SK-N-SH treated with all-trans-retinoic acid at 6 μM for 48 hours (cell line): ENCODE results near the gene IL17RD.

Experiments used
- ATAC-seq: fragments of 200-7000 bp; cut with Tn5 transposase; 3 replicates; pipeline ENCODE4 v1.9.1; 2020; ENCODE audit warnings: mild to moderate bottlenecking, moderate library complexity
- ARNTL ChIP-seq: fragments of 450-650 bp; formaldehyde crosslinking; IDR thresholded peaks from 2 replicates; pipeline ENCODE4 v1.5.0; 2020; ENCODE audit warnings: low read depth, mild to moderate bottlenecking, moderate library complexity, borderline replicate concordance
- BACH2 ChIP-seq: fragments of 250-450 bp; sonication (Bioruptor Pico); IDR thresholded peaks from 2 replicates; pipeline ENCODE4 v1.9.0; 2021; ENCODE audit warnings: mild to moderate bottlenecking, borderline replicate concordance
- CREB5 ChIP-seq: fragments of 250-450 bp; sonication (Bioruptor Pico); IDR thresholded peaks from 2 replicates; pipeline ENCODE4 v1.5.1; 2020; ENCODE audit warnings: low read depth, mild to moderate bottlenecking, moderate library complexity
- CSDC2 ChIP-seq: fragments of 250-450 bp; sonication (Bioruptor Pico); IDR thresholded peaks from 2 replicates; pipeline ENCODE4 v1.5.0; 2020; ENCODE audit warnings: mild to moderate bottlenecking, moderate library complexity
- CSRNP3 ChIP-seq: fragments of 250-450 bp; sonication (Bioruptor Pico); IDR thresholded peaks from 2 replicates; pipeline ENCODE4 v1.5.1; 2021; ENCODE audit warnings: mild to moderate bottlenecking, moderate library complexity
- ESRRG ChIP-seq: fragments of 250-450 bp; sonication (Bioruptor Pico); IDR thresholded peaks from 2 replicates; pipeline ENCODE4 v1.6.1; 2021; ENCODE audit warnings: mild to moderate bottlenecking
- GLIS3 ChIP-seq: fragments of 250-450 bp; sonication (Bioruptor Pico); IDR thresholded peaks from 2 replicates; pipeline ENCODE4 v1.5.0; 2020; ENCODE audit warnings: mild to moderate bottlenecking, moderate library complexity
- ISL1 ChIP-seq: fragments of 250-450 bp; sonication (Bioruptor Pico); IDR thresholded peaks from 2 replicates; pipeline ENCODE4 v2.1.2; 2022; ENCODE audit warnings: mild to moderate bottlenecking, moderate library complexity
- OSR1 ChIP-seq: fragments of 250-450 bp; sonication (Bioruptor Pico); IDR thresholded peaks from 2 replicates; pipeline ENCODE4 v1.8.0; 2022; ENCODE audit warnings: moderate library complexity, mild to moderate bottlenecking, inconsistent platforms
- PATZ1 ChIP-seq: fragments of 250-450 bp; sonication (Bioruptor Pico); IDR thresholded peaks from 2 replicates; pipeline ENCODE4 v1.8.0; 2020; ENCODE audit warnings: mild to moderate bottlenecking, moderate library complexity, borderline replicate concordance
- POU6F1 ChIP-seq: fragments of 250-450 bp; sonication (Bioruptor Pico); IDR thresholded peaks from 2 replicates; pipeline ENCODE4 v1.8.0; 2021; ENCODE audit warnings: low read depth, mild to moderate bottlenecking, moderate library complexity, borderline replicate concordance
- PPARA ChIP-seq: fragments of 250-450 bp; sonication (Bioruptor Pico); IDR thresholded peaks from 2 replicates; pipeline ENCODE4 v1.5.0; 2020; ENCODE audit warnings: mild to moderate bottlenecking, borderline replicate concordance
- RARB ChIP-seq: fragments of 250-450 bp; sonication (Bioruptor Pico); IDR thresholded peaks from 2 replicates; pipeline ENCODE4 v1.8.0; 2021; ENCODE audit warnings: mild to moderate bottlenecking, moderate library complexity
- SNAI2 ChIP-seq: fragments of 250-450 bp; sonication (Bioruptor Pico); IDR thresholded peaks from 2 replicates; pipeline ENCODE4 v1.5.0; 2020; ENCODE audit warnings: mild to moderate bottlenecking, moderate library complexity
- TCF4 ChIP-seq: fragments of 250-450 bp; sonication (Bioruptor Pico); IDR thresholded peaks from 2 replicates; pipeline ENCODE4 v1.8.0; 2021; ENCODE audit warnings: mild to moderate bottlenecking, moderate library complexity, borderline replicate concordance
- TOX ChIP-seq: fragments of 250-450 bp; sonication (Bioruptor Pico); IDR thresholded peaks from 2 replicates; pipeline ENCODE4 v1.8.0; 2021; ENCODE audit warnings: mild to moderate bottlenecking, moderate library complexity, borderline replicate concordance
- TSHZ2 ChIP-seq: fragments of 250-450 bp; sonication (Bioruptor Pico); IDR thresholded peaks from 2 replicates; pipeline ENCODE4 v1.5.0; 2020; ENCODE audit warnings: mild to moderate bottlenecking, moderate library complexity
- ZC3H10 ChIP-seq: fragments of 250-450 bp; sonication (Bioruptor Pico); IDR thresholded peaks from 2 replicates; pipeline ENCODE4 v1.5.1; 2021; ENCODE audit warnings: mild to moderate bottlenecking, moderate library complexity
- ZFP3 ChIP-seq: fragments of 250-450 bp; sonication (Bioruptor Pico); IDR thresholded peaks from 2 replicates; pipeline ENCODE4 v1.5.0; 2020; ENCODE audit warnings: mild to moderate bottlenecking, moderate library complexity
- ZFP30 ChIP-seq: fragments of 450-650 bp; formaldehyde crosslinking; IDR thresholded peaks from 2 replicates; pipeline ENCODE4 v1.5.0; 2022; ENCODE audit warnings: mild to moderate bottlenecking, moderate library complexity
- ZNF565 ChIP-seq: fragments of 450-650 bp; formaldehyde crosslinking; conservative IDR thresholded peaks from 2 replicates; pipeline ENCODE4 v1.5.0; 2020; ENCODE audit warnings: low read depth, mild to moderate bottlenecking, moderate library complexity
- ZNF70 ChIP-seq: fragments of 450-650 bp; formaldehyde crosslinking; IDR thresholded peaks from 2 replicates; pipeline ENCODE4 v1.5.0; 2020; ENCODE audit warnings: mild to moderate bottlenecking, moderate library complexity
- ZNF8 ChIP-seq: fragments of 450-650 bp; formaldehyde crosslinking; IDR thresholded peaks from 2 replicates; pipeline ENCODE4 v1.5.0; 2020; ENCODE audit warnings: mild to moderate bottlenecking, moderate library complexity

IL17RD gene

GRCh38 chr3:57066471-57066870, 98.7 kb downstream of the IL17RD start:
- no peak for ATAC-seq
- TF ChIP-seq PPARA (CRISPR knock-in tag): no peak
- TF ChIP-seq ARNTL: no peak
- no peak for TF ChIP-seq ISL1 (CRISPR knock-in tag)
- no peak for TF ChIP-seq BACH2 (CRISPR knock-in tag)
- TF ChIP-seq ZC3H10: no peak
- TF ChIP-seq SNAI2 (CRISPR knock-in tag): no peak
- TF ChIP-seq ZNF565: no peak
- no peak for TF ChIP-seq CREB5 (CRISPR knock-in tag)

GRCh38 chr3:57065588-57065987, 99.6 kb downstream of the IL17RD start:
- TF ChIP-seq ZNF70 (CRISPR knock-in tag) (no peak), ZC3H10 (no peak), PPARA (CRISPR knock-in tag) (no peak), ZNF8 (CRISPR knock-in tag) (no peak), OSR1 (no peak), SNAI2 (CRISPR knock-in tag) (no peak), RARB (CRISPR knock-in tag) (no peak), TCF4 (no peak), GLIS3 (CRISPR knock-in tag) (no peak), ISL1 (CRISPR knock-in tag) (no peak), ZNF565 (no peak), ZFP3 (no peak), CSRNP3 (CRISPR knock-in tag) (no peak), POU6F1 (CRISPR knock-in tag) (no peak), TOX (CRISPR knock-in tag) (no peak), PATZ1 (no peak)
- TF ChIP-seq, all 23 proteins: peak for 0
- ATAC-seq: no peak

- TF ChIP-seq PPARA (CRISPR knock-in tag) (no peak), ARNTL (no peak), ZFP30 (CRISPR knock-in tag) (no peak)
- no peak for ATAC-seq
Measured at GRCh38 chr3:57064572-57064971, 100.6 kb downstream of the IL17RD start.

GRCh38 chr3:57064001-57064400, 101.2 kb downstream of the IL17RD start:
- no peak for TF ChIP-seq ISL1 (CRISPR knock-in tag)
- no peak for TF ChIP-seq TCF4
- TF ChIP-seq BACH2 (CRISPR knock-in tag): no peak
- no peak for TF ChIP-seq ESRRG (CRISPR knock-in tag)
- no peak for TF ChIP-seq ZFP3
- TF ChIP-seq OSR1: no peak
- no peak for TF ChIP-seq RARB (CRISPR knock-in tag)
- TF ChIP-seq CSDC2: no peak
- TF ChIP-seq TOX (CRISPR knock-in tag): no peak
- TF ChIP-seq ARNTL: no peak
- no peak for TF ChIP-seq ZFP30 (CRISPR knock-in tag)
- TF ChIP-seq CREB5 (CRISPR knock-in tag): no peak
- TF ChIP-seq ZNF8 (CRISPR knock-in tag): no peak
- TF ChIP-seq CSRNP3 (CRISPR knock-in tag): no peak
- TF ChIP-seq TSHZ2 (CRISPR knock-in tag): no peak
- no peak for TF ChIP-seq ZNF70 (CRISPR knock-in tag)
- no peak for TF ChIP-seq GLIS3 (CRISPR knock-in tag)
- no peak for TF ChIP-seq SNAI2 (CRISPR knock-in tag)
- ATAC-seq: no peak
